Liver (tissue), 9 donors: Measurements from ENCODE around the gene ITFG1. TPM values are rescaled to one million over a fixed set of nuclear protein-coding genes. Genes with fewer than 3 reads are reported as not detected.

ENCODE experiments used
- DNase-seq: peaks from one replicate; pipeline ENCODE4 v3.0.0-alpha.2; 2017; ENCODE audit warnings: low spot score
- H3K27ac ChIP-seq, 2 donors: one replicate each; pipeline ENCODE4 v1.7.0; 2013; ENCODE audit warnings: inconsistent platforms in 2 of 2, low read length in 2 of 2, control low read depth in 1 of 2, low read depth in 1 of 2, mild to moderate bottlenecking in 1 of 2
- H3K27me3 ChIP-seq, 4 donors: one replicate each; pipeline versions ENCODE4 v1.6.1 to v1.7.0; 2013; ENCODE audit warnings: low read length in 3 of 4, inconsistent platforms in 1 of 4, mild to moderate bottlenecking in 1 of 4, moderate library complexity in 1 of 4; ENCODE audit not compliant: control insufficient read depth in 4 of 4, insufficient read depth in 4 of 4
- H3K36me3 ChIP-seq, 4 donors: one replicate each; pipeline versions ENCODE4 v1.6.1 to v1.7.0; 2013; ENCODE audit warnings: low read length in 3 of 4, mild to moderate bottlenecking in 3 of 4, low read depth in 1 of 4, moderate library complexity in 1 of 4; ENCODE audit not compliant: control insufficient read depth in 4 of 4, insufficient read depth in 3 of 4
- H3K4me1 ChIP-seq, 4 donors: one replicate each; pipeline versions ENCODE4 v1.6.1 to v1.7.0; 2013; ENCODE audit warnings: low read length in 3 of 4, mild to moderate bottlenecking in 3 of 4, moderate library complexity in 1 of 4; ENCODE audit not compliant: control insufficient read depth in 4 of 4, insufficient read depth in 4 of 4
- H3K4me3 ChIP-seq, 3 donors: one replicate each; pipeline versions ENCODE4 v1.6.1 to v1.7.0; 2013; ENCODE audit warnings: low read length in 3 of 3, control low read depth in 1 of 3, low read depth in 1 of 3, mild to moderate bottlenecking in 1 of 3
- H3K9ac ChIP-seq, 2 donors: one replicate each; pipeline ENCODE4 v1.7.0; 2013; ENCODE audit warnings: low read length in 2 of 2, mild to moderate bottlenecking in 2 of 2, moderate library complexity in 2 of 2, control low read depth in 1 of 2, low read depth in 1 of 2
- H3K9me3 ChIP-seq, 4 donors: one replicate each; pipeline versions ENCODE4 v1.6.1 to v1.7.0; 2013; ENCODE audit warnings: low read length in 3 of 4; ENCODE audit not compliant: control insufficient read depth in 4 of 4
- ATF3 ChIP-seq: IDR thresholded peaks from 2 replicates; pipeline ENCODE4 v1.6.1; 2016; ENCODE audit warnings: antibody characterized with exemption
- CTCF ChIP-seq: fragments of 150-350 bp; IDR thresholded peaks from 2 replicates; pipeline ENCODE4 v1.5.1; 2017; ENCODE audit warnings: improper control_type of control experiment, low read depth, low read length; ENCODE audit not compliant: missing input control
- EGR1 ChIP-seq, 2 donors: IDR thresholded peaks; 2 replicates each; pipeline ENCODE4 v1.6.1; 2016 to 2018; ENCODE audit warnings: antibody characterized with exemption in 2 of 2, low read depth in 2 of 2
- GABPA ChIP-seq, 2 donors: IDR thresholded peaks in 1 of 2; conservative IDR thresholded peaks in 1 of 2; 2 replicates each; pipeline ENCODE4 v1.6.1; 2016; ENCODE audit warnings: antibody characterized with exemption in 2 of 2, mild to moderate bottlenecking in 1 of 2, moderate library complexity in 1 of 2
- HNF4A ChIP-seq, 2 donors: conservative IDR thresholded peaks; 2 replicates each; pipeline ENCODE4 v1.6.1; 2016; ENCODE audit warnings: antibody characterized with exemption in 2 of 2, mild to moderate bottlenecking in 2 of 2
- HNF4G ChIP-seq: IDR thresholded peaks from 2 replicates; pipeline ENCODE4 v1.6.1; 2016; ENCODE audit warnings: antibody characterized with exemption
- JUND ChIP-seq, 2 donors: IDR thresholded peaks; 2 replicates each; pipeline ENCODE4 v1.6.1; 2016; ENCODE audit warnings: antibody characterized with exemption in 2 of 2
- MAX ChIP-seq: IDR thresholded peaks from 2 replicates; pipeline ENCODE4 v1.6.1; 2016; ENCODE audit warnings: antibody characterized with exemption
- NR2F2 ChIP-seq: IDR thresholded peaks from 2 replicates; pipeline ENCODE4 v1.6.1; 2016; ENCODE audit warnings: antibody characterized with exemption
- RAD21 ChIP-seq, 2 donors: IDR thresholded peaks; 2 replicates each; pipeline ENCODE4 v1.6.1; 2016; ENCODE audit warnings: antibody characterized with exemption in 2 of 2, mild to moderate bottlenecking in 2 of 2
- REST ChIP-seq: IDR thresholded peaks from 2 replicates; pipeline ENCODE4 v1.6.1; 2016; ENCODE audit warnings: antibody characterized with exemption, mild to moderate bottlenecking
- RXRA ChIP-seq, 2 donors: IDR thresholded peaks; 2 replicates each; pipeline ENCODE4 v1.6.1; 2017 to 2018; ENCODE audit warnings: antibody characterized with exemption in 2 of 2, mild to moderate bottlenecking in 1 of 2
- SP1 ChIP-seq: IDR thresholded peaks from 2 replicates; pipeline ENCODE4 v1.6.1; 2018; ENCODE audit warnings: antibody characterized with exemption, mild to moderate bottlenecking
- TAF1 ChIP-seq: conservative IDR thresholded peaks from 2 replicates; pipeline ENCODE4 v1.6.1; 2016; ENCODE audit warnings: antibody characterized with exemption, mild to moderate bottlenecking
- YY1 ChIP-seq: IDR thresholded peaks from 2 replicates; pipeline ENCODE4 v1.6.1; 2016; ENCODE audit warnings: antibody characterized with exemption, mild to moderate bottlenecking
- ZBTB33 ChIP-seq: IDR thresholded peaks from 2 replicates; pipeline ENCODE4 v1.6.1; 2016; ENCODE audit warnings: antibody characterized with exemption
- WGBS: extraction: QIAGEN DNeasy Blood & Tissue Kit; methylation state at CpG from one replicate; pipeline ENCODE4 v1.1.7; 2013; 5-methylcytosine and 5-hydroxymethylcytosine counted together
- polyA plus RNA-seq, 2 donors: library from polyadenylated mRNA; stranded (reverse) in 1 of 2; unstranded in 1 of 2; fragments of 200-250 nt in 1 of 2; fragments of >200 nt in 1 of 2; fragmentation: Nextera tagmentation in 1 of 2; extraction: Ambion mirVana in 1 of 2; gene quantifications; one replicate each; pipeline versions ENCODE4 v1.2.1 to v1.2.3, GENCODE V29; 2013 to 2015
- total RNA-seq, 2 donors: library from RNA; depleted of rRNA; stranded (reverse); fragments of >200 nt; gene quantifications; one replicate each; pipeline ENCODE4 v1.2.3, GENCODE V29; 2014
- donor health status: healthy.
- donor health status: healthy.
- donor health status: healthy.
- donor health status: healthy.
- donor health status: healthy.

Gene ITFG1
- total and polyA plus RNA-seq, 4 donors = 31.1 to 51.0 (median 36.5) TPM

GRCh38 chr16:47504599-47504998, 43.7 kb upstream of the ITFG1 start:
- Histone ChIP-seq H3K4me1 (no peaks in the 10 kb centered on the region), H3K4me3 (no peak overlapping the region), H3K27me3 (no peaks in the 10 kb centered on the region), H3K9ac (no peak overlapping the region), H3K36me3 (peaks cover 15 to 38% (median 26%) of the 10 kb centered on the region in 4 donors), H3K9me3 (no peaks in the 10 kb centered on the region), H3K27ac (no peak overlapping the region)
- TF ChIP-seq TAF1 = no peak
- no peak for TF ChIP-seq NR2F2
- no peak for TF ChIP-seq HNF4A (conservative IDR thresholded peaks at IDR 0.05)
- TF ChIP-seq SP1 = no peak
- TF ChIP-seq YY1 = no peak
- TF ChIP-seq ZBTB33 = no peak
- no peak for TF ChIP-seq REST
- TF ChIP-seq HNF4G = no peak
- no peak for TF ChIP-seq GABPA (IDR thresholded peaks at IDR 0.05 in 1 of 2, conservative IDR thresholded peaks at IDR 0.05 in 1 of 2)
- no peak for TF ChIP-seq EGR1 (IDR thresholded peaks at IDR 0.05; ENCODE audit: low read depth in 2 of 2)
- TF ChIP-seq RXRA (IDR thresholded peaks at IDR 0.05) = no peak
- no peak for TF ChIP-seq RAD21 (IDR thresholded peaks at IDR 0.05)
- TF ChIP-seq JUND (IDR thresholded peaks at IDR 0.05) = no peak
- no peak for TF ChIP-seq CTCF
- TF ChIP-seq MAX = no peak
- TF ChIP-seq ATF3 = no peak
- DNase-seq = no peak
- WGBS = 98% methylated on average over 7 of the region's 7 CpGs

- WGBS = 100% methylated on average over 1 of the region's 1 CpG
- H3K9me3 ChIP-seq = no peaks in the 10 kb centered on the region
- no peaks in the 10 kb centered on the region for H3K4me1 ChIP-seq
- DNase-seq = no peak
- no peak overlapping the region for H3K4me3 ChIP-seq
- H3K9ac ChIP-seq = no peak overlapping the region
- peaks cover 17 to 38% (median 27%) of the 10 kb centered on the region in 4 donors for H3K36me3 ChIP-seq
- TF ChIP-seq NR2F2 (no peak), HNF4A (conservative IDR thresholded peaks at IDR 0.05) (no peak), RAD21 (IDR thresholded peaks at IDR 0.05) (no peak)
- H3K27ac ChIP-seq = no peak overlapping the region
- H3K27me3 ChIP-seq = no peaks in the 10 kb centered on the region
These were observed 43.1 kb upstream of the ITFG1 start for GRCh38 chr16:47503936-47504335.
